H1 (cell line): ENCODE results near the gene KCNQ1. TPM values are rescaled to one million over a fixed set of nuclear protein-coding genes. Genes with fewer than 3 reads are reported as not detected.
A peak's percentile ranks its signal among the peaks of the same experiment; 100 is the strongest.

Experiments used
- CTCF ChIA-PET: fragments of 300-600 bp; sonication (Branson Sonifier 250); formaldehyde crosslinking; loops from one replicate; lab custom pipeline; 2021; ENCODE audit not compliant: partially characterized antibody; lab: Charles Lee
- POLR2A ChIA-PET: fragments of 300-600 bp; sonication (Branson Sonifier 250); formaldehyde crosslinking; loops from one replicate; lab custom pipeline; 2021; ENCODE audit warnings: inconsistent platforms; ENCODE audit not compliant: partially characterized antibody; lab: Charles Lee
- DNase-seq, 2 experiments: peaks; one replicate each; pipeline versions ENCODE4 v3.0.0 to v3.0.0-alpha.2; 2010 to 2022; ENCODE audit warnings: low spot score in 2 of 2, low read depth in 1 of 2, mixed read lengths in 1 of 2
- FAIRE-seq: peaks from 2 replicates; lab custom pipeline; 2011; peaks lifted over from hg19 to GRCh38; lab: Jason Lieb, UNC
- H2AFZ ChIP-seq: 2 replicates; pipeline ENCODE4 v1.8.1; 2012; ENCODE audit warnings: low read length, inconsistent platforms
- H2AK5ac ChIP-seq: 2 replicates; pipeline ENCODE4 v1.6.1; 2013; ENCODE audit warnings: low read depth, low read length
- H2BK120ac ChIP-seq: replicated peaks from 2 replicates; pipeline ENCODE3; 2013; ENCODE audit warnings: low read depth, low read length, inconsistent platforms
- H2BK12ac ChIP-seq: 2 replicates; pipeline ENCODE4 v1.6.1; 2013; ENCODE audit warnings: low read depth, low read length
- H2BK15ac ChIP-seq: 2 replicates; pipeline ENCODE4 v1.6.1; 2013; ENCODE audit warnings: low read length
- H2BK20ac ChIP-seq: 2 replicates; pipeline ENCODE4 v1.6.1; 2013; ENCODE audit warnings: low read length
- H2BK5ac ChIP-seq: 2 replicates; pipeline ENCODE4 v1.6.1; 2013; ENCODE audit warnings: low read depth, low read length
- H3K14ac ChIP-seq: 2 replicates; pipeline ENCODE4 v1.6.1; 2013; ENCODE audit warnings: inconsistent platforms; ENCODE audit not compliant: insufficient read length
- H3K18ac ChIP-seq: 2 replicates; pipeline ENCODE4 v1.6.1; 2013; ENCODE audit warnings: low read length; ENCODE audit errors: extremely low read depth
- H3K23ac ChIP-seq: 2 replicates; pipeline ENCODE4 v1.6.1; 2013; ENCODE audit warnings: inconsistent platforms; ENCODE audit not compliant: insufficient read length
- H3K23me2 ChIP-seq: 2 replicates; pipeline ENCODE4 v1.6.1; 2013; ENCODE audit warnings: low read depth, low read length
- H3K27ac ChIP-seq: 2 replicates; pipeline ENCODE4 v1.6.1; 2011; ENCODE audit warnings: low read depth, low read length, inconsistent platforms
- H3K27me3 ChIP-seq, 4 experiments: replicated peaks in 1 of 4; 1 replicate in 1 of 4; 2 replicates in 3 of 4; pipeline versions ENCODE4 v1.6.1 to v1.8.1; 2011 to 2013; ENCODE audit warnings: low read length in 3 of 4, mild to moderate bottlenecking in 3 of 4, inconsistent platforms in 2 of 4, mixed read lengths in 2 of 4, moderate library complexity in 1 of 4; ENCODE audit not compliant: control insufficient read depth in 3 of 4, insufficient read depth in 3 of 4; ENCODE audit errors: extremely low read depth in 1 of 4
- H3K36me3 ChIP-seq, 4 experiments: 2 replicates each; pipeline versions ENCODE4 v1.6.1 to v1.8.1; 2011 to 2013; ENCODE audit warnings: mild to moderate bottlenecking in 4 of 4, low read length in 3 of 4, moderate library complexity in 2 of 4, control low read depth in 1 of 4, inconsistent platforms in 1 of 4; ENCODE audit not compliant: insufficient read depth in 4 of 4, control insufficient read depth in 2 of 4
- H3K4ac ChIP-seq: replicated peaks from 2 replicates; pipeline ENCODE3; 2013; ENCODE audit warnings: low read length, low read depth, mixed read lengths, inconsistent platforms; ENCODE audit not compliant: insufficient read length
- H3K4me1 ChIP-seq, 4 experiments: replicated peaks in 1 of 4; 1 replicate in 1 of 4; 2 replicates in 3 of 4; pipeline versions ENCODE4 v1.6.1 to v1.8.1; 2011 to 2013; ENCODE audit warnings: low read length in 3 of 4, inconsistent platforms in 2 of 4, mixed read lengths in 1 of 4; ENCODE audit not compliant: insufficient read depth in 4 of 4, control insufficient read depth in 3 of 4
- H3K4me2 ChIP-seq, 2 experiments: 2 replicates each; pipeline versions ENCODE4 v1.6.1 to v1.8.1; 2011 to 2013; ENCODE audit warnings: low read depth in 2 of 2, low read length in 2 of 2, control low read depth in 1 of 2, inconsistent platforms in 1 of 2, mild to moderate bottlenecking in 1 of 2; ENCODE audit not compliant: insufficient read depth in 1 of 2
- H3K4me3 ChIP-seq, 4 experiments: fragments of 200-600, 300-600 bp in 1 of 4; sonication (generic), shearing (Covaris generic), sonication (Bioruptor Twin) in 1 of 4; 2 replicates each; pipeline versions ENCODE4 v1.5.1 to v1.8.1; 2011 to 2016; ENCODE audit warnings: low read length in 4 of 4, low read depth in 3 of 4, control low read depth in 2 of 4, inconsistent platforms in 2 of 4, mild to moderate bottlenecking in 2 of 4, mixed read lengths in 1 of 4, moderate library complexity in 1 of 4; ENCODE audit not compliant: insufficient read depth in 2 of 4; ENCODE audit errors: extremely low read depth in 1 of 4
- H3K56ac ChIP-seq: replicated peaks from 2 replicates; pipeline ENCODE3; 2013; ENCODE audit warnings: low read depth, mild to moderate bottlenecking, mixed read lengths, low read length, inconsistent platforms; ENCODE audit not compliant: insufficient read length
- H3K79me1 ChIP-seq: 2 replicates; pipeline ENCODE4 v1.6.1; 2013; ENCODE audit warnings: low read depth, low read length, control low read depth
- H3K79me2 ChIP-seq, 2 experiments: 2 replicates each; pipeline versions ENCODE4 v1.6.1 to v1.8.1; 2012 to 2013; ENCODE audit warnings: low read length in 2 of 2, mild to moderate bottlenecking in 2 of 2, inconsistent platforms in 1 of 2; ENCODE audit not compliant: insufficient read depth in 2 of 2, control insufficient read depth in 1 of 2
- H3K9ac ChIP-seq, 4 experiments: replicated peaks in 1 of 4; 1 replicate in 1 of 4; 2 replicates in 3 of 4; pipeline versions ENCODE4 v1.6.1 to v1.8.1; 2011 to 2013; ENCODE audit warnings: low read depth in 3 of 4, low read length in 3 of 4, control low read depth in 2 of 4, mild to moderate bottlenecking in 2 of 4, moderate library complexity in 2 of 4, inconsistent platforms in 1 of 4; ENCODE audit errors: extremely low read depth in 1 of 4
- H3K9me3 ChIP-seq, 2 experiments: 2 replicates each; pipeline versions ENCODE4 v1.6.1 to v1.8.1; 2012 to 2013; ENCODE audit warnings: mild to moderate bottlenecking in 2 of 2, moderate library complexity in 2 of 2, control low read depth in 1 of 2, inconsistent platforms in 1 of 2, low read depth in 1 of 2, low read length in 1 of 2, mixed read lengths in 1 of 2; ENCODE audit not compliant: insufficient read depth in 2 of 2
- H4K20me1 ChIP-seq, 2 experiments: replicated peaks in 1 of 2; 2 replicates each; pipeline versions ENCODE3 to v1.8.1; 2011 to 2013; ENCODE audit warnings: inconsistent platforms in 2 of 2, low read length in 2 of 2, mild to moderate bottlenecking in 1 of 2; ENCODE audit not compliant: insufficient read depth in 2 of 2, control insufficient read depth in 1 of 2
- H4K5ac ChIP-seq: 2 replicates; pipeline ENCODE4 v1.6.1; 2013; ENCODE audit warnings: low read length, low read depth, mixed read lengths, inconsistent platforms; ENCODE audit not compliant: insufficient read length
- H4K8ac ChIP-seq: 2 replicates; pipeline ENCODE4 v1.8.0; 2013; ENCODE audit warnings: mild to moderate bottlenecking, moderate library complexity, low read length, inconsistent platforms; ENCODE audit not compliant: insufficient read depth; ENCODE audit errors: extremely low read depth
- H4K91ac ChIP-seq: replicated peaks from 2 replicates; pipeline ENCODE3; 2013; ENCODE audit warnings: low read length, mixed read lengths, inconsistent platforms; ENCODE audit not compliant: insufficient read length
- CEBPB ChIP-seq: IDR thresholded peaks from 2 replicates; pipeline ENCODE4 v1.6.1; 2012; ENCODE audit warnings: low read depth, low read length
- CTCF ChIP-seq, 3 experiments: IDR thresholded peaks; 1 replicate in 2 of 3; 2 replicates in 1 of 3; pipeline versions ENCODE4 v1.5.1 to v1.6.1; 2011; ENCODE audit warnings: low read length in 3 of 3, mild to moderate bottlenecking in 3 of 3, inconsistent platforms in 2 of 3, low read depth in 1 of 3, moderate library complexity in 1 of 3; ENCODE audit not compliant: insufficient read depth in 1 of 3; ENCODE audit errors: control extremely low read depth in 1 of 3
- KDM1A ChIP-seq: fragments of 200-600, 300-600 bp; sonication (generic); IDR thresholded peaks from 2 replicates; pipeline ENCODE4 v1.7.1; 2016; ENCODE audit warnings: mild to moderate bottlenecking, low read length, borderline replicate concordance
- SIRT6 ChIP-seq: IDR thresholded peaks from one replicate; pipeline ENCODE4 v1.7.1; 2012; ENCODE audit warnings: low read length, inconsistent platforms
- USF2 ChIP-seq: IDR thresholded peaks from 2 replicates; pipeline ENCODE4 v1.6.1; 2011; ENCODE audit warnings: low read length, improper control_type of control experiment
- WGBS, 2 experiments: shearing (Covaris generic) in 1 of 2; methylation state at CpG; one replicate each; pipeline versions ENCODE4 v1.1.6 to v1.1.7; 2013 to 2015; ENCODE audit warnings: low lambda C conversion rate in 2 of 2, mixed read lengths in 2 of 2, inconsistent platforms in 1 of 2, low coverage in 1 of 2, missing lambda C conversion rate in 1 of 2; ENCODE audit not compliant: insufficient replicate concordance in 2 of 2, insufficient coverage in 1 of 2, insufficient read length in 1 of 2; ENCODE audit errors: extremely low coverage in 1 of 2, missing lambda C conversion rate in 1 of 2; 5-methylcytosine and 5-hydroxymethylcytosine counted together
- polyA plus RNA-seq, 7 experiments: library from polyadenylated mRNA; depleted of rRNA in 3 of 7; stranded (reverse) in 5 of 7; unstranded in 2 of 7; fragments of >200 nt in 5 of 7; fragments of 200-250 nt in 2 of 7; gene quantifications; 1 replicate in 5 of 7; 2 replicates in 1 of 7; 4 replicates in 1 of 7; pipeline versions ENCODE4 v1.2.1 to v1.2.3, GENCODE V29; 2011 to 2013; ENCODE audit warnings: missing spikeins in 2 of 7, mixed read lengths in 2 of 7
- total RNA-seq: library from RNA; stranded (reverse); fragmentation: NEBNext Ultra II Directional; extraction: Animal tissue kit (Norgen Biotek cat#: 25700); gene quantifications from 2 replicates; pipeline ENCODE4 v1.2.1, GENCODE V29; 2021

KCNQ1 gene
- total and polyA plus RNA-seq, 2 of the 8 experiments (the other 6 are each of a cell fraction or from before 2014, with no cell fraction given): 1.9 to 2.0 TPM

GRCh38 chr11:2870460-2870859, 425.7 kb downstream of the KCNQ1 start:
- no peak overlapping the region for H3K27ac ChIP-seq
- no peak overlapping the region; a peak in 1 of 4 replicates for H3K4me2 ChIP-seq
- peaks cover 0 to 4% (median 0%) of the 10 kb centered on the region in 4 experiments; a peak in 1 of 8 replicates for H3K36me3 ChIP-seq
- H4K5ac ChIP-seq: no peak overlapping the region
- H2BK5ac ChIP-seq: no peak overlapping the region
- TF ChIP-seq CEBPB: no peak
- TF ChIP-seq KDM1A: no peak
- peak in 1 of 3 experiments; percentile 18; a peak in 1 of 4 replicates for TF ChIP-seq CTCF (IDR thresholded peaks at IDR 0.05; ENCODE audit: control extremely low read depth in 1 of 3, insufficient read depth in 1 of 3, low read depth in 1 of 3, low read length in 3 of 3)
- TF ChIP-seq USF2: no peak
- no peak for TF ChIP-seq SIRT6
- 72% methylated on average over 15 of the region's 17 CpGs; no CpG with 5 or more reads in 1 of the 2 experiments for WGBS, 2 experiments
- no peak overlapping the region for H2AK5ac ChIP-seq
- peaks cover 2% of the 10 kb centered on the region; the same call in 1 of the 2 replicates for H3K23me2 ChIP-seq
- no peak overlapping the region for H4K91ac ChIP-seq
- CTCF ChIA-PET: interaction anchor here (1.0 to 1.5 kb wide), 3 partner anchors 9 to 340 kb away, joined by 3 to 4 read pairs (median 4); no protein-coding TSS in a partner anchor
- no peaks in the 10 kb centered on the region for H3K79me2 ChIP-seq
- no peak overlapping the region for H3K56ac ChIP-seq
- H3K18ac ChIP-seq: no peak overlapping the region; the same call in 1 of the 2 replicates
- no peak overlapping the region for H3K14ac ChIP-seq
- H3K9me3 ChIP-seq: peaks cover 10 to 11% of the 10 kb centered on the region in 2 experiments; a peak in 2 of 4 replicates
- no peak overlapping the region for H3K9ac ChIP-seq
- no peak for DNase-seq
- no peaks in the 10 kb centered on the region for H3K79me1 ChIP-seq
- no peak overlapping the region for H3K23ac ChIP-seq
- peaks cover 41 to 82% (median 67%) of the 10 kb centered on the region in 4 experiments for H3K27me3 ChIP-seq
- peaks cover 4 to 29% (median 16%) of the 10 kb centered on the region in 4 experiments; a peak in 6 of 7 replicates for H3K4me1 ChIP-seq
- H2BK20ac ChIP-seq: peak overlapping the region; percentile 55; the same call in 1 of the 2 replicates
- H3K4me3 ChIP-seq: no peak overlapping the region
- no peaks in the 10 kb centered on the region for H4K20me1 ChIP-seq
- no peak overlapping the region for H4K8ac ChIP-seq
- POLR2A ChIA-PET: interaction anchor here (1.3 to 1.9 kb wide), 2 partner anchors 10 to 11 kb away, joined by 4 to 5 read pairs; no protein-coding TSS in a partner anchor
- no peak for FAIRE-seq
- H2BK12ac ChIP-seq: peak overlapping the region; percentile 44; the same call in 1 of the 2 replicates
- no peak overlapping the region for H2AFZ ChIP-seq
- H2BK15ac ChIP-seq: 0 out of 2 replicates have a peak overlapping the region, but pooled peaks have one; percentile 65
- no peak overlapping the region for H2BK120ac ChIP-seq
- H3K4ac ChIP-seq: no peak overlapping the region
